OCI-M2 (cell line): ENCODE measurements around the gene GHRHR.

Experiments used
- DNase-seq: peaks from one replicate; lab custom pipeline; 2025; ENCODE audit not compliant: unreplicated experiment; lab: John Stamatoyannopoulos, UW

The GHRHR gene

DNA sequence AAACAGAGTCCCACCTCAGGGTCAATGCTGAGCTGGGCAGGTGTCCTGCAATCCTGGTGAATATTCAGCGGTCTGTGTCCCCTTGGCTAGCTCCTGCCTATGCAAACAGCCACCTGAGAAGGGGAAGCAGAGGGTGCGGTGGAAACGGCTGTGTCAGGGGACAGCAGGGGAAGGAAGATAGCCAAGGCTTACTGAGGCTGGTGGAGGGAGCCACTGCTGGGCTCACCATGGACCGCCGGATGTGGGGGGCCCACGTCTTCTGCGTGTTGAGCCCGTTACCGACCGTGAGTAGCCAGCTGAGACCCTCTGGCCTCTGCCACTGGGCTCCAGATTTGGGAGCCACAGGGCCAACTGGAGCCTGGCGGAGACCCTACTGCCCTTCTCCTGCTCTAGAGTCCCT, at the start of gene GHRHR:
Gene GHRHR (plus strand): TSS at position 112 of the 400 bp plus-strand sequence. CDS start 116 bp downstream, at position 228.
- DNase-seq = no peak

DNA sequence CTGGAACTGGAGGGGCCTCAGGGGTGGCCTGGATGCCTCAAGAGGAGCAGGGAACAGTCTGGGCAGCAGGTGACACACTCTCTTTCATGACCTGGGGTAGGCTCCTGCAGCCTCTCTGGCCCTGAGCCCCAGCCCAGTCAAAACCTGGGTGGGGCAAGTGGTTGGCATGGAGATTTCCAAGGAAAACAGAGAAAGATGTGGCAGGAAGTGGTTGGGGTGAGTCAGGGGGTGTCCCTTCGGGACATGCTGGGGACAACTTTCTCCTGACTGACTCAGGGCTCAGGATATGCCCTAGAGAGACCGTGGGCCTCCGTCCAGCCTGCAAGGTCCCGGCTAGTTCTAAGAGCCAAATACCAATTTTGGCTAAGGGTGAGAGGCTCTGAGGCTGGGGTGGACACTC, 49.2 kb upstream of the GHRHR start:
- no peak for DNase-seq

- DNase-seq = peak; percentile 22
Observed at GRCh38 chr7:30915005-30915601, 48.6 kb upstream of the GHRHR start.

DNA sequence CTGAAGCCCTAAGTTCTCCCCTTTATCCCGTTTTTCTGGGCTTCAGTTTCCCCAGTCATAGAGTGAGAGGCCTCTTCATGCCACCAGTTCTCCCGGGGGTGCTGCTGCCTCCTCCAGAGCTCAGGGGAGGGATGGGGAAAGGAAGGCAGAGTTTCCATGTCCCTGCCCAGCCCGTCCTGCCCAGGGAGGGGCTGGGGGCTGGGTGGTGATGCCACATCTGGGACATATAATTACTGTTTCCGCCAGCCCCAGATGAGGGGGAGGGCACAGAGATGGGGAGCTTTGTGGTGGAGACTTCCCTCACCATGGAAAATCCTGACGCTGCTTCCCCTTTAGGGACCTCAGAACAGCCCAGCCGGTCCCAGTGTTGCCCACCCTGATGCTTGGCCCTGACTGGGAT, 48.0 kb upstream of the GHRHR start:
- no peak for DNase-seq

DNA sequence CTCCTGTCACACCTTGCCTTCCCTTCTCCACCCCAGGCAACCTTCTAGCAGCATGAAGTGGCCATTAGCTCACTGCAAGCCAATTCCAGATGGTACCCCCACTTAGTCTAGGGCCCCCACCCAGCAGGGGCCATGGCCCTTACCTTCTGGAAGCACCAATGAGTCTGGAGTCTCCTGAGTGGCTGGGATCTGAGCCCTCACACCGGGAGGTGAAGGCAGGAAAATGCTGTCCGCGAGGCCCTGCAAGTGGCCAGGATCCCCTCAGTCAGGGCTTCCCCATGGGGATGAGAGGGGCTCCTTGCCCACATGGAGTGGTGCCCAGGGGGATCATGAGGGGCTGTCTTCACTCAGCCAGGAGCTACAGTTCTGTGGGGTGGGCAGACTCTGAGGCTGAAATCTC, 47.5 kb upstream of the GHRHR start:
- no peak for DNase-seq

DNA sequence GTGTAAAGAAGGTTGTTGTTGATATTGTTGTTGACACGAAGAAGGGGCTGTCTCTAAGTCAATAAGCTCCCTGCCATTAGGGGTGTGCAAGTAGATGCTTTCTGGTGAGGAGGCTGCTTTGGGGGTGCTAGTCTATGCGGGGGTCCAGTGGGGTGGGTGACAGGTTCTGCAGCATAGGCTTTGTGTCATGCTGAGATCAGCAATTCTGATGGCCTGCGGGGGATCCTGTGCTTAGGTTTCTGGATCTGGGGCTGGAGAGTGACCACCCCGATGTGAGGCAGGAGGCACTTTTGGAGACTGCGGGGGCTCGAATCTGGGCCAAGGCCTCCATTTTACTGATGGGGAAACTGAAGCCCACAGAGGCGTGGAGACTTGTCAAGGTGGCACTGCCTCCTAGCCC, 47.0 kb upstream of the GHRHR start:
- no peak for DNase-seq

GRCh38 chr7:30917216-30917893, 46.4 kb upstream of the GHRHR start:
- no peak for DNase-seq

GRCh38 chr7:30918676-30919075, 45.1 kb upstream of the GHRHR start:
- no peak for DNase-seq

DNA sequence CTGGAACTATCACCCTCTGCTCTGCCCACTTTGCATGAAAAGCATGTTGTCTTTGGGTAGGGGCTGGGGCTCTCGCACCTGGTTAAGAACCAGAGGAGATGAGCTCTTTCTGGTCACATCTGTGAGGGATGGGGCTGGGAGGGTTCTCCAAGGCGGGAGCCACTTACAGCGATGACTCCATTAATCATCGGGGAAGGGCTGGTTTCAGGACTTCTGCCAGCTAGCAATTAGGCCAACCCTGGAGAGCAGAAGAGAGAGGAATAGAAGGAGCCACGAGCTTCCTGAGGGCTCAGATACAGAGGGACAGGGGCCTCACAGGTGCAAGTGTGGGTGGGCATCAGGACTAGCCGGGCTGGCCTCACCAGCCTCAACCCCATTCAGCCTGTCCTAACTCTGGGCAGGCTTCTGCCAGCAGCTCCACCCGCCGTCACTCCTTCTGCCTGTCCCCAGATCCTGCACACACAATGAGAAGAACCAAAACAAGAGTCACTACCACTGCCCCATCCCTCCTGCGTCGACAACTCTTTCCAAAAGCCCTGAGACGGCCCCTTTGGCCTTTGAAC, 43.7 kb upstream of the GHRHR start:
- no peak for DNase-seq

- no peak for DNase-seq
Observed at GRCh38 chr7:30920584-30921539, 42.9 kb upstream of the GHRHR start.

GRCh38 chr7:30921540-30922401, 42.0 kb upstream of the GHRHR start:
- no peak for DNase-seq

DNA sequence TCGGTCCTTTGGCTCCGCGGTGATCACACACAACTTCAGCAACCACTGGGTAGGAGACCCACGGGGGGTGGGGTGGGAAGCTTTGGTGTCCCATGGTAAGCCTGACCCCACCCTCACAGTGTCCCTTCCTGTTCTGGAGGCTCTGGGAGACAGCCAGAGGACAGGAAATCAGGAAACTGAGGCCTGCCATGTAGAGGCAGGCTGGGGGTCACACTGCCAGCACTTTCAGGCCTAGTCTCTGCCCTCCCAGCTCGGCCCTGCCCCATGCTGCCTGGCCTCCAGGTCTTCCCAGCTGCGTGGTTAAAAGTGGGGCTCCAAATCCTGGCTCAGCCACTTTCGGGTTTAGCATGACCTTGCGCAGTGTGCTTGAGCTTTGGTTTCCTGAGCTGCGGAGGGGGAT, 41.2 kb upstream of the GHRHR start:
- DNase-seq = no peak

DNA sequence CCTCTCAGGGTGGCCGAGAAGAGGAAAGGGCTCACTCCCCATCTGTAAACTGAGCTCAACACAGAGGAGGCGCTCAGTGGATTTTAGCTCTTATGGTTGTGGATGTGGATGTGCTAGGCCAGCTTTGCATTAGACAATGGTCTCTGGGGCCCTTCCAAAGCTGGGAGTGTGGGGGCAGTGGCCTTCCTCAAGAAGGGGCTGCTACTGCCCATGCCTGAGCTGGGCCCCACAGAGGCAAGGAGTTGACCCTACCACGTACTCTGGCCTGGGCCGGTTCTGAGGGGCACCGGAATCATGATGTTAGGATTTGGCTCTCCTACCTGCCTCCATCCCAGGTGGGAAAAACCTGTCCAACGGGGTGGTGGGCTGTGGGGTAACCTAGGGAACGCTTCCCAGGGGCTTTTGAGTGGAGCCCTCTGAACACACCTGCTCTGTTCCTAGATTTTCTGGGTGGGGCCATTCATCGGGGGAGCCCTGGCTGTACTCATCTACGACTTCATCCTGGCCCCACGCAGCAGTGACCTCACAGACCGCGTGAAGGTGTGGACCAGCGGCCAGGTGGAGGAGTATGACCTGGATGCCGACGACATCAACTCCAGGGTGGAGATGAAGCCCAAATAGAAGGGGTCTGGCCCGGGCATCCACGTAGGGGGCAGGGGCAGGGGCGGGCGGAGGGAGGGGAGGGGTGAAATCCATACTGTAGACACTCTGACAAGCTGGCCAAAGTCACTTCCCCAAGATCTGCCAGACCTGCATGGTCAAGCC, 40.6 kb upstream of the GHRHR start:
- DNase-seq = no peak

DNA sequence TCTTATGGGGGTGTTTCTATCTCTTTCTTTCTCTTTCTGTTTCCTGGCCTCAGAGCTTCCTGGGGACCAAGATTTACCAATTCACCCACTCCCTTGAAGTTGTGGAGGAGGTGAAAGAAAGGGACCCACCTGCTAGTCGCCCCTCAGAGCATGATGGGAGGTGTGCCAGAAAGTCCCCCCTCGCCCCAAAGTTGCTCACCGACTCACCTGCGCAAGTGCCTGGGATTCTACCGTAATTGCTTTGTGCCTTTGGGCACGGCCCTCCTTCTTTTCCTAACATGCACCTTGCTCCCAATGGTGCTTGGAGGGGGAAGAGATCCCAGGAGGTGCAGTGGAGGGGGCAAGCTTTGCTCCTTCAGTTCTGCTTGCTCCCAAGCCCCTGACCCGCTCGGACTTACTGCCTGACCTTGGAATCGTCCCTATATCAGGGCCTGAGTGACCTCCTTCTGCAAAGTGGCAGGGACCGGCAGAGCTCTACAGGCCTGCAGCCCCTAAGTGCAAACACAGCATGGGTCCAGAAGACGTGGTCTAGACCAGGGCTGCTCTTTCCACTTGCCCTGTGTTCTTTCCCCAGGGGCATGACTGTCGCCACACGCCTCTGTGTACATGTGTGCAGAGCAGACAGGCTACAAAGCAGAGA, 39.9 kb upstream of the GHRHR start:
- DNase-seq = no peak

- no peak for DNase-seq
Observed at GRCh38 chr7:30924624-30925023, 39.1 kb upstream of the GHRHR start.

GRCh38 chr7:30925117-30925516, 38.6 kb upstream of the GHRHR start:
- DNase-seq = no peak

- no peak for DNase-seq
Observed at GRCh38 chr7:30925913-30926312, 37.8 kb upstream of the GHRHR start.

- DNase-seq = no peak
Observed at GRCh38 chr7:30926313-30926712, 37.4 kb upstream of the GHRHR start.

GRCh38 chr7:30927040-30927439, 36.7 kb upstream of the GHRHR start:
- DNase-seq = no peak
